ENCODE data around the gene SLC66A1. TPM values are rescaled to one million over a fixed set of nuclear protein-coding genes. Genes with fewer than 3 reads are reported as not detected.
"Not testable (repeated sequence)": the region's sequence is repeated elsewhere in the genome, so short reads cannot be mapped to it uniquely, and the experiment has no call there.

Gene SLC66A1
- 21.9 and 22.4 TPM in 2 replicates for total RNA-seq

- peak; percentile 62 for DNase-seq (ENCODE audit: low read depth)
Observed at GRCh38 chr1:19311931-19312781, at the start of gene SLC66A1, which contains the start of gene AKR7A2. Gene SLC66A1, plus strand, starts transcription at chr1:19312326. Its CDS starts 5,352 bp downstream, at chr1:19317678. Gene AKR7A2, minus strand, starts transcription at chr1:19312144. Its CDS starts 20 bp downstream, at chr1:19312124.

- no peak for DNase-seq (ENCODE audit: low read depth)
Observed at GRCh38 chr1:19262744-19263143, 49.4 kb upstream of the SLC66A1 start.

DNA sequence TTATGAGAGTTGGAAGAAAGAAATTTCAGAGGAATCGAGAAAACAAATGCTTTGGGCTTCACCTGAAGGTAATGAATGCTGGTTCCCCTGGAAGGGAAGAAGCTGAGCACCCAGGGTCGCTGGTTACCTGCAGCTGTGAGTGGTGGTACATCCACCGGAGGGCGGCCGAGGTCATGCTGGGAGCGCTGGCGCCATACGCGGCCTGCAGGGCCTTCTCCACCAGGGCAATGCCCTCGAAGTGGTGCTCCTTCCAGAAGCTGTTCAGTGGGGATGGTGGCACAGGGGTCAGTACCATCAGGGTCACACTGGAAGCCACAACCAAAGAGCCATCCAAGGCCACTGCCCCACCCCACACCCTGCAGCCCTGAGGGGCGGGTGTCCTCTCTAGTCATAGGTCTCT, 43.7 kb upstream of the SLC66A1 start:
- DNase-seq (ENCODE audit: low read depth): no peak

- DNase-seq (ENCODE audit: low read depth): not testable (repeated sequence)
Observed at GRCh38 chr1:19269427-19270342, 42.4 kb upstream of the SLC66A1 start.

DNA sequence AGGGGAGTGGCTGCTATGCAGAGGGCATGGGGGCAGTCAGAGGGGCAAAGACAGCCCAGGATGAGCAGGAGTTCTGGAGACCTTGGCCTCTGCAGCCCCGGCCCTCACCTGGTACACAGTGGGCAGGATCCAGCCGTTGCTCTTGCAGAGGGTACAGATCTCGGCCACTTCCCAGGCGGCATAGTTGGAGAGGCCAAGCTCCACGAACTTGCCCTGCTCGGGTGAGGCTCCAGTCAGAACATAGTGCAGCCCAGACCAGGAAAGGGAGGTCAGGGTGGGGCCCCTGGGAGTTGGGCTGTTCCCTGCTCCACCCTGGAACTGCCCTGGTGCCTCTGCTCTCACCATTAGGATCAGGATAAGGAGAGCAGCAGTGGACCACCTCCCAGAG, 41.8 kb upstream of the SLC66A1 start:
- not testable (repeated sequence) for DNase-seq (ENCODE audit: low read depth)

DNA sequence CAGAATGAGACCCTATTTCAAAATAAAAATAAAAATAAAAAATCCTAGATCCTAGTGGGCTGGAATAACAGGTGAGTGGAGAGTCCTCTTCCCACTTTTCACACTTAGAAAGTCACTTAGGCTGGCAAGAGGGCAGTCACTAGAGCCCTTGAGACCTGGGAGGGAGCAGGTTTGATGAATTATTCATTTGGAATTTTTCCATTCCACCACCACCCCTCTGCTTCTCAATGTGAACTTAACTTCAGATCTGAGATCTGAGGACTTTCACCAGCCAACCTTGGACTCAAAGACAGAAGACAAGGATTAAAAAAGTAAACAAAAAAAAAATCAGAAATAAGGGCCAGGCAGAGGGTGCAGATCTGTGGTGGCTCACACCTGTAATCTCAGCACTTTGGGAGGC, 40.1 kb upstream of the SLC66A1 start:
- no peak for DNase-seq (ENCODE audit: low read depth)

DNA sequence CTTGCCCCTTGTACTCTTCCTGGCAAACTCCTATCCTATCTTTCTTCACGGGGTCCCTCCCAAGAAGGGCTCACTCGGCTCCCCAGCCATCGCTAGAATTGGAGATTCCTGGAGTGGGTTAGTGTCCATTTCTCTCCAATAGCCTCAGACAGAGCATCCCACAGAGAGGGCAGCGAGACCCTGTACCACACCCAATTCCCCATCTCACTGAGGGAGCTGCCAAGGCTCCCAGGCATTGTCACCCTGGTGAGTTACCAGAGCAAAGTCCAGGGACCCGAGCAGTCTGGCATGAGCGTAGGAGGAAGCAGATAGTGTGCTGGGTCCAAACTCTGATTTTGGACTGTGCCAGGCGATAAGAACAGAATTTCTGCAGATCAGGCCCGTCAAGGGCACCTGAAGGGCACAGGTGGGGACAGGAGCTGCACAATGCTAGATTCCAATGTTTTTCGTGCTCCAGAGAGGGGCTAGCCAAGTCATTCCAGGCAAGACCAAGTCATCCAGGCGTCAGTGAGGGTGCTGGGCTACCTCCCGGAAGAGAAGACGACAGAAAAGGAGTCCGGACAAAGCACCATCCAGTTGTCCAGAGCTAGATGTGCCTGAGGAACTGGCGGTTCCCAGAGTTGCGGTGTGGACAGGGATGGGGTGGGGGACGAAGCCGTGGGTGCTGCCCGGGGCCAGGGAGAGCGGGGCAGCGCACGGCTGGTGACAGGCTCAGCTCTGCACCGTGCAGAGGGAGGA, 38.9 kb upstream of the SLC66A1 start:
- DNase-seq (ENCODE audit: low read depth): no peak

DNA sequence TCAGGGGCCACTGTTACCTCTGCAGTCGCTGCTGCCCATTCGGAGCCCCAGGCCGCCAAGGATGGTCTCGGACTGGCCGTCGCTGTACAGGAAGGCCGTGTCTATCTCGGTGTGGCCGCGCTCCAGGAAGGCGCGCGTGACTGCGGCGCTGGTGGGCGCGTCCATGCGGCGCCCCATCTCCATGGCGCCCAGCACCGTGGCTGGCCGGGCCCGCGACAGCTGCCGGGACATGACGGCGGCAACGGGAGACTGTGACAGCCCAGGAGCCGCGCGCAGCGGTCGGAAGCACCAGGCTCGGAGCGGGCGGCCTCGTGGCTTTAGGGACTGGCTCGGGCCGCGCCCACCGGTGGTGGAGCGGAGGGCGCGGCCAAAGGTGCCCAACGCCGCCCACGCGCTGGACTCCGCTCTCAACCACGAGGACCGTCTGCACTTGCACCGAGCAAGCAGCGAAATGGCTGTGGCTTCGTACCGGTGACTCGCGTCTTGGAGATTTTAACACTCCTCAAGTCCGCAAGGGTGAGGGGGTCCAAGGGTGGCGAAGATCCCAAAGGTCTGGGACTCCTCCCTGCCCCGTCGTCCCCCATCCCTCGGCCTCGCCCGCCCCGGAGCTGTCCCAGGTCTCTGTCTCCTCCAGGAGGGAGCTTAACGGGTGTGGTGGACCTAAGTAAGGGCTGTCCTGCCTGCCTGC, 38.1 kb upstream of the SLC66A1 start:
- DNase-seq (ENCODE audit: low read depth): not testable (repeated sequence)

- DNase-seq (ENCODE audit: low read depth): no peak
Observed at GRCh38 chr1:19274636-19275035, 37.5 kb upstream of the SLC66A1 start.

GRCh38 chr1:19283891-19284290, 28.2 kb upstream of the SLC66A1 start:
- DNase-seq (ENCODE audit: low read depth): no peak

DNA sequence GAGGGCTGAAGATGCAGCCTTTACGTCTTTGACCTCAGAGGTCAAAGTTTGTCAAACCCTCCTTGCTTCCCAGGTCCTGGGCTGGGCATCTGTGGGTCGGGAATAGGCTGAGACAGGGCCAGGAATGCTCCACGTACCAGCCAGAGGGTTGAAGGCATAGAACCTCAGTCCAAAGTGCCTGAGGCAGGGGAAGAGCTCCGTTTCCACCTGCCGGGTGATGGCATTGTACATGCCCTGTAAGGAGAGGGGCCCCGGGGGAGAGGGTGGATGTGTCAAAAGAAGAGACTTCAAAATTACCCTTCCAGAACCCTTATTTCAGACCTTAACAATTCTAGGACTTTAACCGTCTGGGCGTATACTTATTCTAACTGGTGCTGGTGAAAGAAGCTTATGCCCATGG, 27.2 kb upstream of the SLC66A1 start:
- DNase-seq (ENCODE audit: low read depth): no peak

GRCh38 chr1:19285366-19285765, 26.8 kb upstream of the SLC66A1 start:
- not testable (repeated sequence) for DNase-seq (ENCODE audit: low read depth)

GRCh38 chr1:19285807-19286206, 26.3 kb upstream of the SLC66A1 start:
- not testable (repeated sequence) for DNase-seq (ENCODE audit: low read depth)

- DNase-seq (ENCODE audit: low read depth): no peak
Observed at GRCh38 chr1:19287436-19288185, 24.5 kb upstream of the SLC66A1 start.

GRCh38 chr1:19288324-19289241, 23.5 kb upstream of the SLC66A1 start, which contains the start of gene AKR7A3:
Gene AKR7A3, minus strand, starts transcription at chr1:19288770. Its CDS starts 61 bp downstream, at chr1:19288709.
- DNase-seq (ENCODE audit: low read depth): peak; percentile 9

DNA sequence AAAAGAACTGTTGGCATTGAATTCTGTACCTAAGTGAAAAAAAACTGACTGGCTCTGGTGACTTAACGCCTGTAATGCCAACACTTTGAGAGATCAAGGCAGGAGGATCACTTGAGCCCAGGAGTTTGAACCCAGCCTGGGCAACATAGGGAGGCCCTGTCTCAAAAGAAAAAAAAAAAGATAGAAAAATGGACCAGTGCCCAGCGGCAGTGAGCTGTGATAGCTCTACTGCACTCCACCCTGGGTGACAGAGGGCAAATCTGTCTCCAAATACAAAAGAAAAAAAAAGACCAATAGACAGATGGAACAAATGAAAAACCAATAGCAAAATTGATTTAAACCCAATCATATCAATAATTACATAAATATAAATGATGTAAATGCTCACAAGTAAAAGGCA, 22.9 kb upstream of the SLC66A1 start:
- DNase-seq (ENCODE audit: low read depth): no peak

GRCh38 chr1:19294638-19295037, 17.5 kb upstream of the SLC66A1 start:
- no peak for DNase-seq (ENCODE audit: low read depth)

- DNase-seq (ENCODE audit: low read depth): no peak
Observed at GRCh38 chr1:19300211-19300610, 11.9 kb upstream of the SLC66A1 start.

- DNase-seq (ENCODE audit: low read depth): not testable (repeated sequence)
Observed at GRCh38 chr1:19304081-19304480, 8.0 kb upstream of the SLC66A1 start.
